Measurements from ENCODE around the gene SLCO1A2. TPM values are rescaled to one million over a fixed set of nuclear protein-coding genes. Genes with fewer than 3 reads are reported as not detected.

SLCO1A2 gene
- polyA plus RNA-seq, 1 donor (not counting 4 experiments of a cell fraction or from before 2014, with no cell fraction given) = not detected

DNA sequence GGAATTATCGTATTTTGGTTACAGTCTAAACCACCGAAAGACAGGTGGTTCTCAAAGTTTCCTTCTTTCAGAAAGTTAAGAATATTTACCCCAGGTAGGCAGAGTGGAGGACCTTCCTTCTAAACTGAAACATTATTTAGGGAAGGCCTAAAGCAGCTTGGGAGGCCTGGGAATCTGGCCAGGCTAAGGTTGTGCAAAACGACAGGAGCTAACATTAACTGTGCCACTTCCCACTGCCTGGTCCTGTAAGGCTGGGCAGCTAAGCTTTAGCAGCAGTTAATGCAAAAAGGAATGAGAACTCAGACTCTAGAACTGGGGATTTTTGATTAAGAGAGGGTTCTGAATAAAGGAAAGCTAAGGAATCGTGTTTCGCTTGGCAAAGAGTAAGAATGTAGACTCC, 82.6 kb downstream of the SLCO1A2 start:
- H3K4me1 ChIP-seq (ENCODE audit: control insufficient read depth, extremely low read depth, insufficient read depth, low read length) = no peaks in the 10 kb centered on the region
- no peak overlapping the region for H2AFZ ChIP-seq (ENCODE audit: control insufficient read depth, low read length)
- no peaks in the 10 kb centered on the region for H3K79me2 ChIP-seq (ENCODE audit: control insufficient read depth, insufficient read depth, low read length)
- H3K27me3 ChIP-seq (ENCODE audit: control insufficient read depth, extremely low read depth, insufficient read depth, low read length) = no peaks in the 10 kb centered on the region
- FAIRE-seq (no peak), DNase-seq (ENCODE audit: low read depth, low spot score) (no peak)
- H3K36me3 ChIP-seq (ENCODE audit: control insufficient read depth in 2 of 2, extremely low read depth in 1 of 2, insufficient read depth in 2 of 2, low read length in 2 of 2) = no peaks in the 10 kb centered on the region
- no peak overlapping the region for H3K9ac ChIP-seq (ENCODE audit: control insufficient read depth, extremely low read depth, insufficient read depth, low read length)
- H3K9me3 ChIP-seq (ENCODE audit: control insufficient read depth, low read depth, low read length) = no peaks in the 10 kb centered on the region
- no peaks in the 10 kb centered on the region for H3K9me1 ChIP-seq (ENCODE audit: control insufficient read depth, extremely low read depth, insufficient read depth, low read length)
- no peak overlapping the region for H3K4me3 ChIP-seq (ENCODE audit: control insufficient read depth in 2 of 3, extremely low read depth in 1 of 3, insufficient read depth in 2 of 3, low read depth in 1 of 3, low read length in 3 of 3)
- TF ChIP-seq, protein P1, sequence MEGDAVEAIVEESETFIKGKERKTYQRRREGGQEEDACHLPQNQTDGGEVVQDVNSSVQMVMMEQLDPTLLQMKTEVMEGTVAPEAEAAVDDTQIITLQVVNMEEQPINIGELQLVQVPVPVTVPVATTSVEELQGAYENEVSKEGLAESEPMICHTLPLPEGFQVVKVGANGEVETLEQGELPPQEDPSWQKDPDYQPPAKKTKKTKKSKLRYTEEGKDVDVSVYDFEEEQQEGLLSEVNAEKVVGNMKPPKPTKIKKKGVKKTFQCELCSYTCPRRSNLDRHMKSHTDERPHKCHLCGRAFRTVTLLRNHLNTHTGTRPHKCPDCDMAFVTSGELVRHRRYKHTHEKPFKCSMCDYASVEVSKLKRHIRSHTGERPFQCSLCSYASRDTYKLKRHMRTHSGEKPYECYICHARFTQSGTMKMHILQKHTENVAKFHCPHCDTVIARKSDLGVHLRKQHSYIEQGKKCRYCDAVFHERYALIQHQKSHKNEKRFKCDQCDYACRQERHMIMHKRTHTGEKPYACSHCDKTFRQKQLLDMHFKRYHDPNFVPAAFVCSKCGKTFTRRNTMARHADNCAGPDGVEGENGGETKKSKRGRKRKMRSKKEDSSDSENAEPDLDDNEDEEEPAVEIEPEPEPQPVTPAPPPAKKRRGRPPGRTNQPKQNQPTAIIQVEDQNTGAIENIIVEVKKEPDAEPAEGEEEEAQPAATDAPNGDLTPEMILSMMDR (optimal IDR thresholded peaks at IDR 0.05 in 1 of 3, IDR thresholded peaks at IDR 0.05 in 1 of 3, conservative IDR thresholded peaks at IDR 0.05 in 1 of 3; ENCODE audit: extremely low read depth in 1 of 3, insufficient read depth in 2 of 3, low read length in 3 of 3) = no peak
- no peak for TF ChIP-seq EZH2 (IDR thresholded peaks at IDR 0.05; ENCODE audit: low read length)
- H3K27ac ChIP-seq (ENCODE audit: control insufficient read depth, insufficient read depth, low read length) = no peak overlapping the region
- no peaks in the 10 kb centered on the region for H4K20me1 ChIP-seq (ENCODE audit: control insufficient read depth, extremely low read depth, insufficient read depth, low read length)
- H3K4me2 ChIP-seq (ENCODE audit: control insufficient read depth, extremely low read depth, insufficient read depth, low read depth, low read length) = no peak overlapping the region
- dilution Hi-C loops (cut with MboI; ENCODE audit: extremely low pct_ligation_motif_present, low sequenced_read_pairs) = no loop called here

DNA sequence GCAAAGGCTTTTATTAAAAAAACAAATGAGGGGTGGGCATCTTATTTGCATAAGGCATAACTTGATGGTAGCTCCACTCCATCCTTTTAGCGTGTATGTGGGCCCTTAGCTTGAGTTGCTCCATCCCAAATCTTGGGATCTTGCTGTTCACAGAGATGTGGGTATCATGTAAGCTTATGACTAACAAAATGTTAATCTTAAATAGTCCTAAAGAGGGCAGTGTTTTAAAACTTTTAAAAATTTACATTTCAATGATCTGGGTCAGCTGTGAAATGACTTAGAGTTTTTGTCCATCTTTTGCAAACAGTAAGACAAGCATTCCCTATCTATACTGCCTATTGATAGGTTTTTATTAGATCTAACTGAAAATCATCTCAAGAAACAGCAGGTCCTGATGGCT, 86.0 kb downstream of the SLCO1A2 start:
- no peak overlapping the region for H3K27ac ChIP-seq (ENCODE audit: control insufficient read depth, insufficient read depth, low read length)
- no peaks in the 10 kb centered on the region for H3K4me1 ChIP-seq (ENCODE audit: control insufficient read depth, extremely low read depth, insufficient read depth, low read length)
- H3K9ac ChIP-seq (ENCODE audit: control insufficient read depth, extremely low read depth, insufficient read depth, low read length) = no peak overlapping the region
- no peaks in the 10 kb centered on the region for H4K20me1 ChIP-seq (ENCODE audit: control insufficient read depth, extremely low read depth, insufficient read depth, low read length)
- H3K79me2 ChIP-seq (ENCODE audit: control insufficient read depth, insufficient read depth, low read length) = no peaks in the 10 kb centered on the region
- no peaks in the 10 kb centered on the region for H3K9me3 ChIP-seq (ENCODE audit: control insufficient read depth, low read depth, low read length)
- H3K36me3 ChIP-seq (ENCODE audit: control insufficient read depth in 2 of 2, extremely low read depth in 1 of 2, insufficient read depth in 2 of 2, low read length in 2 of 2) = no peaks in the 10 kb centered on the region
- no peaks in the 10 kb centered on the region for H3K9me1 ChIP-seq (ENCODE audit: control insufficient read depth, extremely low read depth, insufficient read depth, low read length)
- no peaks in the 10 kb centered on the region for H3K27me3 ChIP-seq (ENCODE audit: control insufficient read depth, extremely low read depth, insufficient read depth, low read length)
- H3K4me3 ChIP-seq (ENCODE audit: control insufficient read depth in 2 of 3, extremely low read depth in 1 of 3, insufficient read depth in 2 of 3, low read depth in 1 of 3, low read length in 3 of 3) = no peak overlapping the region
- dilution Hi-C loops (cut with MboI; ENCODE audit: extremely low pct_ligation_motif_present, low sequenced_read_pairs) = no loop called here
- DNase-seq (ENCODE audit: low read depth, low spot score) = no peak
- no peak overlapping the region for H3K4me2 ChIP-seq (ENCODE audit: control insufficient read depth, extremely low read depth, insufficient read depth, low read depth, low read length)
- no peak for FAIRE-seq
- H2AFZ ChIP-seq (ENCODE audit: control insufficient read depth, low read length) = no peak overlapping the region
- TF ChIP-seq, protein P1 (optimal IDR thresholded peaks at IDR 0.05 in 1 of 3, IDR thresholded peaks at IDR 0.05 in 1 of 3, conservative IDR thresholded peaks at IDR 0.05 in 1 of 3; ENCODE audit: extremely low read depth in 1 of 3, insufficient read depth in 2 of 3, low read length in 3 of 3) = no peak
- TF ChIP-seq EZH2 (IDR thresholded peaks at IDR 0.05; ENCODE audit: low read length) = no peak

All from keratinocyte (primary cell).